H1 (cell line): ENCODE data around the gene ADNP. TPM values are rescaled to one million over a fixed set of nuclear protein-coding genes. Genes with fewer than 3 reads are reported as not detected.

ENCODE experiments used
- BCL11A ChIP-seq, 2 experiments: IDR thresholded peaks; one replicate each; pipeline ENCODE4 v1.6.1; 2011; ENCODE audit warnings: low read depth in 2 of 2, low read length in 2 of 2, mild to moderate bottlenecking in 2 of 2
- CTBP2 ChIP-seq: IDR thresholded peaks from 2 replicates; pipeline ENCODE4 v1.7.0; 2011; ENCODE audit warnings: borderline replicate concordance, mild to moderate bottlenecking, moderate library complexity, mixed read lengths, low read length; ENCODE audit not compliant: insufficient read depth, insufficient read length
- EP300 ChIP-seq, 2 experiments: IDR thresholded peaks; 1 replicate in 1 of 2; 2 replicates in 1 of 2; pipeline ENCODE4 v1.6.1; 2011 to 2012; ENCODE audit warnings: low read depth in 2 of 2, low read length in 2 of 2, mild to moderate bottlenecking in 2 of 2, borderline replicate concordance in 1 of 2, inconsistent platforms in 1 of 2, moderate library complexity in 1 of 2
- SP2 ChIP-seq: IDR thresholded peaks from 2 replicates; pipeline ENCODE4 v1.6.1; 2012; ENCODE audit warnings: mild to moderate bottlenecking, low read length, inconsistent platforms
- polyA plus RNA-seq, 7 experiments: library from polyadenylated mRNA; depleted of rRNA in 3 of 7; stranded (reverse) in 5 of 7; unstranded in 2 of 7; fragments of >200 nt in 5 of 7; fragments of 200-250 nt in 2 of 7; gene quantifications; 1 replicate in 5 of 7; 2 replicates in 1 of 7; 4 replicates in 1 of 7; pipeline versions ENCODE4 v1.2.1 to v1.2.3, GENCODE V29; 2011 to 2013; ENCODE audit warnings: missing spikeins in 2 of 7, mixed read lengths in 2 of 7
- total RNA-seq: library from RNA; stranded (reverse); fragmentation: NEBNext Ultra II Directional; extraction: Animal tissue kit (Norgen Biotek cat#: 25700); gene quantifications from 2 replicates; pipeline ENCODE4 v1.2.1, GENCODE V29; 2021

Gene ADNP
- total and polyA plus RNA-seq, 2 of the 8 experiments (the other 6 are each of a cell fraction or from before 2014, with no cell fraction given) = 31.6 to 123 TPM

- no peak for TF ChIP-seq EP300 (IDR thresholded peaks at IDR 0.05; ENCODE audit: borderline replicate concordance in 1 of 2, low read depth in 2 of 2, low read length in 2 of 2)
- no peak for TF ChIP-seq SP2
- TF ChIP-seq CTBP2 = no peak
- no peak for TF ChIP-seq BCL11A (IDR thresholded peaks at IDR 0.05; ENCODE audit: low read depth in 2 of 2, low read length in 2 of 2)
These were observed 14.3 kb downstream of the ADNP start (continued) for GRCh38 chr20:50916934-50917333.
